ENCODE data around the gene PANX3.

GRCh38 chr11:124602193-124602592 lies 9.0 kb upstream of the PANX3 start:
- TF ChIP-seq GLIS3 (CRISPR knock-in tag; IDR thresholded peaks at IDR 0.05): no peak
- TF ChIP-seq ZFP3 (CRISPR knock-in tag; IDR thresholded peaks at IDR 0.05): no peak
- TF ChIP-seq CSRNP3 (CRISPR knock-in tag; IDR thresholded peaks at IDR 0.05): no peak
- no peak for TF ChIP-seq ARNTL (CRISPR knock-in tag; IDR thresholded peaks at IDR 0.05; ENCODE audit: borderline replicate concordance, low read depth)
- no peak for TF ChIP-seq TSHZ2 (CRISPR knock-in tag; IDR thresholded peaks at IDR 0.05)
- TF ChIP-seq ZNF565 (CRISPR knock-in tag; conservative IDR thresholded peaks at IDR 0.05; ENCODE audit: low read depth): no peak
- no peak for TF ChIP-seq PPARA (CRISPR knock-in tag; IDR thresholded peaks at IDR 0.05; ENCODE audit: borderline replicate concordance)

Data from SK-N-SH treated with all-trans-retinoic acid at 6 μM for 48 hours (cell line).